Measurements from ENCODE around the gene SLC37A4. TPM values are rescaled to one million over a fixed set of nuclear protein-coding genes. Genes with fewer than 3 reads are reported as not detected.
A peak's percentile ranks its signal among the peaks of the same experiment; 100 is the strongest.

SLC37A4 gene
- total and polyA plus RNA-seq, 2 of the 8 experiments (the other 6 are each of a cell fraction or from before 2014, with no cell fraction given), result 35.1 to 91.9 TPM

DNA sequence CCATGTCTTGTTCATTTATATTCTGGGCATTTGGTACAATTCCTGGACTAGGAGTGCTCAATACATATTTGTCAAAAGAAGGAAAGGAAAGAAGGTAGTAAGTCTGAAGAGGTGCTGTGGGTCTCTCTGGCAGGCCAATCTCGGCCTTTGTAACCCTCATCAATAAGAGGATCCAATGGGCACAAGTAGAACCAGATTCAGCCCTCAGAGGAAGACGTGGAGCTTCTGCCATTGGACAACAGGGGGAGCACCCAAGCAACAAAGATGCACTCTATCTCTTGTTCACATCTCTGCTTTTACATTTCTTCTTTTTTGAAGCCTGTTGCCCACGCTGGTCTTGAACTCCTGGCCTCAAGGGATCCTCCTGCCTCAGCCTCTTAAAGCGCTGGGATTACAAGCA, 34.7 kb upstream of the SLC37A4 start:
- H3K36me3 ChIP-seq (ENCODE audit: control insufficient read depth in 2 of 4, insufficient read depth in 4 of 4, low read length in 3 of 4), result peaks cover 0 to 5% (median 4%) of the 10 kb centered on the region in 4 experiments; a peak in 5 of 8 replicates
- peaks cover 0 to 13% of the 10 kb centered on the region in 2 experiments; a peak in 2 of 4 replicates for H3K79me2 ChIP-seq (ENCODE audit: control insufficient read depth in 1 of 2, insufficient read depth in 2 of 2, low read length in 2 of 2)
- H2BK120ac ChIP-seq (replicated peaks; ENCODE audit: low read depth, low read length), result no peak overlapping the region
- no peak overlapping the region for H2BK12ac ChIP-seq (ENCODE audit: low read depth, low read length)
- no peak overlapping the region for H3K27ac ChIP-seq (ENCODE audit: low read depth, low read length)
- H3K4me3 ChIP-seq (ENCODE audit: extremely low read depth in 1 of 4, insufficient read depth in 2 of 4, low read depth in 3 of 4, low read length in 4 of 4), result no peak overlapping the region
- no peak overlapping the region for H2AFZ ChIP-seq (ENCODE audit: low read length)
- no peak overlapping the region for H2BK15ac ChIP-seq (ENCODE audit: low read length)
- CTCF ChIA-PET (ENCODE audit: partially characterized antibody), result interaction anchor here (1.0 to 1.4 kb wide), 4 partner anchors 20 to 272 kb away, joined by 3 to 4 read pairs (median 3); no protein-coding TSS in a partner anchor
- H3K56ac ChIP-seq (replicated peaks; ENCODE audit: insufficient read length, low read depth, low read length), result no peak overlapping the region
- no peak overlapping the region for H4K91ac ChIP-seq (replicated peaks; ENCODE audit: insufficient read length, low read length)
- H4K5ac ChIP-seq (ENCODE audit: insufficient read length, low read depth, low read length), result no peak overlapping the region
- no peaks in the 10 kb centered on the region for H3K27me3 ChIP-seq (replicated peaks in 1 of 4; ENCODE audit: control insufficient read depth in 3 of 4, extremely low read depth in 1 of 4, insufficient read depth in 3 of 4, low read length in 3 of 4)
- H3K14ac ChIP-seq (ENCODE audit: insufficient read length), result no peak overlapping the region
- no peaks in the 10 kb centered on the region; the same call in 1 of the 2 replicates for H3K23me2 ChIP-seq (ENCODE audit: low read depth, low read length)
- no peak overlapping the region for H3K9ac ChIP-seq (replicated peaks in 1 of 4; ENCODE audit: extremely low read depth in 1 of 4, low read depth in 3 of 4, low read length in 3 of 4)
- no peaks in the 10 kb centered on the region; a peak in 1 of 7 replicates for H3K4me1 ChIP-seq (replicated peaks in 1 of 4; ENCODE audit: control insufficient read depth in 3 of 4, insufficient read depth in 4 of 4, low read length in 3 of 4)
- DNase-seq (ENCODE audit: low read depth in 1 of 2, low spot score in 2 of 2), result no peak
- WGBS, 2 experiments (ENCODE audit: extremely low coverage in 1 of 2, insufficient coverage in 1 of 2, insufficient read length in 1 of 2, insufficient replicate concordance in 2 of 2, low coverage in 1 of 2, low lambda C conversion rate in 2 of 2, missing lambda C conversion rate in 1 of 2), result 49% methylated on average over 4 of the region's 4 CpGs; no CpG with 5 or more reads in 1 of the 2 experiments
- no peak overlapping the region for H3K18ac ChIP-seq (ENCODE audit: extremely low read depth, low read length)
- H3K23ac ChIP-seq (ENCODE audit: insufficient read length), result no peak overlapping the region
- no peak for FAIRE-seq
- no peak overlapping the region for H2BK5ac ChIP-seq (ENCODE audit: low read depth, low read length)
- no peaks in the 10 kb centered on the region; the same call in 1 of the 2 replicates for H3K79me1 ChIP-seq (ENCODE audit: low read depth, low read length)
- H3K9me3 ChIP-seq (ENCODE audit: insufficient read depth in 2 of 2, low read depth in 1 of 2, low read length in 1 of 2), result no peaks in the 10 kb centered on the region
- H2BK20ac ChIP-seq (ENCODE audit: low read length), result no peak overlapping the region
- no peak overlapping the region for H2AK5ac ChIP-seq (ENCODE audit: low read depth, low read length)
- POLR2A ChIA-PET (ENCODE audit: partially characterized antibody), result interaction anchor here (0.8 to 1.5 kb wide), 5 partner anchors 9 to 50 kb away, joined by 3 to 4 read pairs (median 3); partner anchors contain the start of genes HYOU1, RPS25 and TRAPPC4
- no peak overlapping the region for H3K4ac ChIP-seq (replicated peaks; ENCODE audit: insufficient read length, low read depth, low read length)
- no peak overlapping the region for H4K8ac ChIP-seq (ENCODE audit: extremely low read depth, insufficient read depth, low read length)
- H4K20me1 ChIP-seq (replicated peaks in 1 of 2; ENCODE audit: control insufficient read depth in 1 of 2, insufficient read depth in 2 of 2, low read length in 2 of 2), result no peaks in the 10 kb centered on the region
- no peak overlapping the region for H3K4me2 ChIP-seq (ENCODE audit: insufficient read depth in 1 of 2, low read depth in 2 of 2, low read length in 2 of 2)
- TF ChIP-seq, protein P1, sequence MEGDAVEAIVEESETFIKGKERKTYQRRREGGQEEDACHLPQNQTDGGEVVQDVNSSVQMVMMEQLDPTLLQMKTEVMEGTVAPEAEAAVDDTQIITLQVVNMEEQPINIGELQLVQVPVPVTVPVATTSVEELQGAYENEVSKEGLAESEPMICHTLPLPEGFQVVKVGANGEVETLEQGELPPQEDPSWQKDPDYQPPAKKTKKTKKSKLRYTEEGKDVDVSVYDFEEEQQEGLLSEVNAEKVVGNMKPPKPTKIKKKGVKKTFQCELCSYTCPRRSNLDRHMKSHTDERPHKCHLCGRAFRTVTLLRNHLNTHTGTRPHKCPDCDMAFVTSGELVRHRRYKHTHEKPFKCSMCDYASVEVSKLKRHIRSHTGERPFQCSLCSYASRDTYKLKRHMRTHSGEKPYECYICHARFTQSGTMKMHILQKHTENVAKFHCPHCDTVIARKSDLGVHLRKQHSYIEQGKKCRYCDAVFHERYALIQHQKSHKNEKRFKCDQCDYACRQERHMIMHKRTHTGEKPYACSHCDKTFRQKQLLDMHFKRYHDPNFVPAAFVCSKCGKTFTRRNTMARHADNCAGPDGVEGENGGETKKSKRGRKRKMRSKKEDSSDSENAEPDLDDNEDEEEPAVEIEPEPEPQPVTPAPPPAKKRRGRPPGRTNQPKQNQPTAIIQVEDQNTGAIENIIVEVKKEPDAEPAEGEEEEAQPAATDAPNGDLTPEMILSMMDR (IDR thresholded peaks at IDR 0.05; ENCODE audit: control extremely low read depth in 1 of 3, insufficient read depth in 1 of 3, low read depth in 1 of 3, low read length in 3 of 3), result peak; percentile 45 to 73 (median 49)
- peak; percentile 36 to 46 for TF ChIP-seq RAD21 (IDR thresholded peaks at IDR 0.05 in 1 of 2, conservative IDR thresholded peaks at IDR 0.05 in 1 of 2; ENCODE audit: low read depth in 2 of 2, low read length in 2 of 2)
- no peak for TF ChIP-seq SIX5 (IDR thresholded peaks at IDR 0.05; ENCODE audit: low read depth, low read length)
- TF ChIP-seq POLR2AphosphoS5 (IDR thresholded peaks at IDR 0.05; ENCODE audit: low read depth, low read length), result no peak
- no peak for TF ChIP-seq SRF (IDR thresholded peaks at IDR 0.05; ENCODE audit: low read depth, low read length)
- no peak for TF ChIP-seq JUND (IDR thresholded peaks at IDR 0.05; ENCODE audit: low read length)
- no peak for TF ChIP-seq RXRA (IDR thresholded peaks at IDR 0.05; ENCODE audit: insufficient read depth, low read depth, low read length)
- TF ChIP-seq ASH2L (IDR thresholded peaks at IDR 0.05; ENCODE audit: low read length), result no peak
- 0 out of 2 replicates have a peak, but pooled peaks have one; percentile 14 for TF ChIP-seq CREB1 (IDR thresholded peaks at IDR 0.05)
- TF ChIP-seq, protein P2, sequence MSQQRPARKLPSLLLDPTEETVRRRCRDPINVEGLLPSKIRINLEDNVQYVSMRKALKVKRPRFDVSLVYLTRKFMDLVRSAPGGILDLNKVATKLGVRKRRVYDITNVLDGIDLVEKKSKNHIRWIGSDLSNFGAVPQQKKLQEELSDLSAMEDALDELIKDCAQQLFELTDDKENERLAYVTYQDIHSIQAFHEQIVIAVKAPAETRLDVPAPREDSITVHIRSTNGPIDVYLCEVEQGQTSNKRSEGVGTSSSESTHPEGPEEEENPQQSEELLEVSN (IDR thresholded peaks at IDR 0.05), result no peak
